Measurements from ENCODE around the gene OSBPL10.

OSBPL10 gene

GRCh38 chr3:31959951-31960792 is 20.9 kb downstream of the OSBPL10 start:
- no peak for TF ChIP-seq CTCF (IDR thresholded peaks at IDR 0.05; ENCODE audit: extremely low read depth, insufficient read depth, missing control alignments)
- no peak for DNase-seq (ENCODE audit: low spot score)
- in situ Hi-C loops (cut with MboI; ENCODE audit: low pct_unique_long_range_greater_than_20kb, low sequenced_read_pairs, unreplicated experiment): no loop called here

- TF ChIP-seq CTCF (IDR thresholded peaks at IDR 0.05; ENCODE audit: extremely low read depth, insufficient read depth, missing control alignments): no peak
- no peak for DNase-seq (ENCODE audit: low spot score)
- in situ Hi-C loops (cut with MboI; ENCODE audit: low pct_unique_long_range_greater_than_20kb, low sequenced_read_pairs, unreplicated experiment): no loop called here
These were observed 21.8 kb downstream of the OSBPL10 start for GRCh38 chr3:31959251-31959650.

- no peak for TF ChIP-seq CTCF (IDR thresholded peaks at IDR 0.05; ENCODE audit: extremely low read depth, insufficient read depth, missing control alignments)
- DNase-seq (ENCODE audit: low spot score): no peak
- in situ Hi-C loops (cut with MboI; ENCODE audit: low pct_unique_long_range_greater_than_20kb, low sequenced_read_pairs, unreplicated experiment): no loop called here
These were observed 22.3 kb downstream of the OSBPL10 start for GRCh38 chr3:31958701-31959152.

- no peak for DNase-seq (ENCODE audit: low spot score)
- no peak for TF ChIP-seq CTCF (IDR thresholded peaks at IDR 0.05; ENCODE audit: extremely low read depth, insufficient read depth, missing control alignments)
- in situ Hi-C loops (cut with MboI; ENCODE audit: low pct_unique_long_range_greater_than_20kb, low sequenced_read_pairs, unreplicated experiment): no loop called here
These were observed 24.0 kb downstream of the OSBPL10 start for GRCh38 chr3:31957106-31957505.

- TF ChIP-seq CTCF (IDR thresholded peaks at IDR 0.05; ENCODE audit: extremely low read depth, insufficient read depth, missing control alignments): no peak
- DNase-seq (ENCODE audit: low spot score): no peak
- in situ Hi-C loops (cut with MboI; ENCODE audit: low pct_unique_long_range_greater_than_20kb, low sequenced_read_pairs, unreplicated experiment): no loop called here
These were observed 25.5 kb downstream of the OSBPL10 start for GRCh38 chr3:31955581-31955980.

- in situ Hi-C loops (cut with MboI; ENCODE audit: low pct_unique_long_range_greater_than_20kb, low sequenced_read_pairs, unreplicated experiment): no loop called here
- TF ChIP-seq CTCF (IDR thresholded peaks at IDR 0.05; ENCODE audit: extremely low read depth, insufficient read depth, missing control alignments): no peak
- DNase-seq (ENCODE audit: low spot score): no peak
These were observed 27.4 kb downstream of the OSBPL10 start for GRCh38 chr3:31953636-31954035.

All from GM13977 (cell line).